SHP77 treated with DMSO at 0.1 percent for 48 hours (cell line): Measurements from ENCODE around the gene TNRC6C.
A peak's percentile ranks its signal among the peaks of the same experiment; 100 is the strongest.
"Not testable (repeated sequence)": the region's sequence is repeated elsewhere in the genome, so short reads cannot be mapped to it uniquely, and the experiment has no call there.

Experiments used
- DNase-seq: peaks from one replicate; lab custom pipeline; 2025; lab: John Stamatoyannopoulos, UW

Gene TNRC6C

DNA sequence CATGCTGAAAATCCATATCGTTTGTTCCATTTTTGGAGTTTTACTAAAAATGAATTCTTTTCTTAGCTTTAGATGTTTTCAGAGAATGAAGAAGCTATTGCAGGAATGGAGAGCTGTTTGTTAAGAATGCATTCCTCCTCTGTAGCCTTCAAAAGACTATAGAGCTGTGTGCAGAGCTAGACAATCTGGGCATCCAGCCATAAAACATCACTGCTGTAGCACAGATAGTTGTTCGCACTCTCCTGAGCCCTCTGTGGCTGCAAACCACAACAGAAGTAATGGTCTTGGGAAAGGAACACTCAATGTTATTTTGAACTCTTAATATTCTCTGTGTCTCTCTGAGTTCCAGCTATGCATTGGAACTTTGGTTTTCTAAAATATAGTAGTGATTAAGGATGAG lies 4.9 kb downstream of the TNRC6C start:
- DNase-seq: peak; percentile 13

DNA sequence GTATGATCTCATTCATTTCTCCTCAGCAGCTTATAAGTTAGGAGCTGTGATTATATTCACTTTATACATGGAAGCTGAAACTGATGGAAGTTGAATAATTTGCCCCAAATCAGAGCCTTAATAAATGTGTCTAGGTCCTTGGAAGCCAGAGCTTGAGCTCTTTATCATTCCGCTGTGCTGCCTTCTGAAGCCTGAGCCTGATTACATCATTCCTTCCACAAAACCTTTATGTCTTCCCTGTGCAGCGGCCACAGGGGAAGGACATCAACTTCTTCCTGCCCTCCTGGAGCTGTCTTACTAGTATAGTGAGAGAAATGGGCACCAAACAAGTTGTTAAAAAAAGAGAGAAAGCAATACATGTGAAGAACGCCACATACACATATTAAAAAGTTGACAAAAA lies 6.8 kb downstream of the TNRC6C start:
- DNase-seq: no peak

DNA sequence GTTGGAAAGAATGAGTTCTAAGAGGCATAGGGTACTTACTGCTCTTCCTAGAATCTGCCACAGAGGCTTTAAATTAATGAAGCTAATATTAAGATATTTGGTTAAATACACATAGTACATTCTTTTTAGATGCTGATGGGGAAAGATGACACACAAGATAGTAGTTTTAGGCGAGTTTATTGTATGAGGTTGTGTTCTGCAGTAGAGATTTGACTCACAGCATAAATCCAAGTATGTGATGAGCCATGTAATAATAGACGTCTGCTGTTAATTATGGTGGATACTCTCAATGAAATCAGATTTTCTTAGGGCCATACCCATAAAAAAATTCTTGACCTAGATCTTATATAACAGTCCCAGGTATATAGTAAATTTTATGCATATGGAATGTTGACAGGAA lies 8.0 kb downstream of the TNRC6C start:
- DNase-seq: no peak

DNA sequence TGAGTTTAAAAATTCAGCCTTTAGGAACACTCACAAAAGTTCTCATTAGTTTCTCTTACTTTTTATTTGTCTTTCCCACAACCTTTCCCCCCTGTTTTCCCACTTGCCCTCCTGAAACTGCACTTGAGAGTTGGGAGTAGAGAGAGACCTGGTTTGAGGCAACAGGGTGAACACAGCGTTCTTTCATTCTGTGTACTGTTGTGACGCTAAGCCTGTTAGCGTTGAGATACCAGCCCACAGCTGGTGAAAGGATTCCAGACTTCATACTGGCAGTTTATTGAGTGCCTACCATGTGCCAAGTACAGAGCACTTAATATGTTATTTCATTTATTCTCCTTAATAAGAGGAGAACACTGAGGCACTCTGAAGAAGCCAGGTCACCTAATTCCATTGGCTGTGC lies 10.3 kb downstream of the TNRC6C start:
- DNase-seq: no peak

DNA sequence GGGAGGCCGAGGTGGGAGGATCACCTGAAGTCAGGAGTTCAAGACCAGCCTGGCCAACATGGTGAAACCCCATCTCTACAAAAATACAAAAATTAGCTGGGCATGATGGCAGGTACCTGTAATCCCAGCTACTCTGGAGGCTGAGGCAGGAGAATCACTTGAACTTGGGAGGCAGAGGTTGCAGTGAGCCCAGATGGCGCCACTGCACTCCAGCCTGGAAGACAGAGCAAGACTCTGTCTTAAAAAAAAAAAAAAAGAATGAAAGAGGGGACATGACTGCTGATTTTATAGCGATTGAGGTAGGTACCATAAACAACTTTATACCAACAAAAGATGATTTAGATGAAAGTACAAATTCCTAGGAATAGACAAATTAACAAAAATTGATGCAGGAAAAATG lies 13.8 kb downstream of the TNRC6C start:
- DNase-seq: not testable (repeated sequence)

DNA sequence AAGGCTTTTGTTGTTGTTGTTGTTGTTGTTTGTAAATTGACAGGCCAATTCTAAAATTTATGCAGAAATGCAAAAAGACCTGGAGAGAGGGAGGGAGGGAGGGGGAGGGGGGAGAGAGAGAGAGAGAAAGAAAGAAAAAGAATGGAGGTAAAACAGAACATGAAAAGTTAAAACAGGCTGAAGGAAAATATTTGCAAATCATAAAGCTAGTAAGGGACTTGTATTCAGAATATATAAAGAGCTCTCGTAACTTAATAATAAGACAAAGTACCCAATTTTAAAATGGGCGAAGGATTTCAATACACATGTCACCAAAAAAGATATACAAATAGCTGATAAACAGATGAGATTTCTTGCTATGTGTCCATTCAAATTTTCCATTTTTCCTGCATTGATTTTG lies 15.4 kb downstream of the TNRC6C start:
- DNase-seq: no peak

DNA sequence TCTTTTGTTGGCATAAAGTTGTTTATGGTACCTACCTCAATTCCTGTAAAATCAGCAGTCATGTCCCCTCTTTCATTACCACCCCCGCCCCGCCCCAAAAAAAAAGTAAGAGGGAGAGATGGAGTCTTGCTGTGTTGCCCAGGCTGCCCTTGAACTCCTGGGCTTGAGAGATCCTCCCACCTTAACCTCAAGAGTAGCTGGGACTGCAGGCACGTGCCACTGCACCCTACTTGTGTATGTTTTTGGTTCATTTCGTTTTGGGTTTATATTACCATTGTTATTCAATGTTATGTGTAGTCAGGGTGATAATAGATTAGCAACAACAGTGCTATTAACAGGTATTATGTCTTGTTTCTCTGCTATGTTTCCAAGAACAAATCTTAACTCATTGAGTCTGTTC lies 15.9 kb downstream of the TNRC6C start:
- no peak for DNase-seq

DNA sequence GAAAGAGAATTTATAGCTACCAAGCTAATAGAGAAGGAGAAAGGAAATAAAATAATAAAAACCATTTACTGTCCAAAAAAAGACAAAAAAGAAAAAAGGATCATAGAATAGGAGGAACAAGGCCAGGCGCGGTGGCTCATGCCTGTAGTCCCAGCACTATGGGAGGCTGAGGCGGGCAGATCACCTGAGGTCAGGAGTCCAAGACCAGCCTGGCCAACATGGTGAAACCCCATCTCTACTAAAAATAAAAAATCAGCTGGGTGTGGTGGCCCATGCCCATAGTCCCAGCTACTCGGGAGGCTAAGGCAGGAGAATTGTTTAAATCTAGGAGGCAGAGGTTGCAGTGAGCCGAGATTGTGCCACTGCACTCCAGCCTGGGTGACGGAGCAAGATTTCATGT lies 23.9 kb downstream of the TNRC6C start:
- not testable (repeated sequence) for DNase-seq

DNA sequence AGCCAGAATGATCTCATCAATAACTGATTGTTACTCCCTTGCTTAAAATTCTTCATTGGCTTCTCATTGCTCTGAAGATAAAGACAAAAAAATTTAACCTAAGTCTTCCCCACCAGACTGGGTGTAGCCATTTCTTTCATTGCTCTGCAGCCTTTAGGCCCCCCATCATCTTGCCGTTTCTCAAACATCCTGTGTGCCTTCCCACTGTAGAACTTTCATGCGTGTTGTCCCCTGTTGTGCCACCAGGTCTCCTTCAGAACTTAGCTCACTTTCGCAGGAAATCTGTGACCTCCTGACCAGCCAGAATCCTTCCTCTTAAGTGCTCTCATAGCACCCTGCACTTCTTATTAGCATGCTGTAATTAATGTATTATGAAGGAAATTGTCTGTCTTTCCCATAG lies 31.8 kb downstream of the TNRC6C start:
- no peak for DNase-seq

DNA sequence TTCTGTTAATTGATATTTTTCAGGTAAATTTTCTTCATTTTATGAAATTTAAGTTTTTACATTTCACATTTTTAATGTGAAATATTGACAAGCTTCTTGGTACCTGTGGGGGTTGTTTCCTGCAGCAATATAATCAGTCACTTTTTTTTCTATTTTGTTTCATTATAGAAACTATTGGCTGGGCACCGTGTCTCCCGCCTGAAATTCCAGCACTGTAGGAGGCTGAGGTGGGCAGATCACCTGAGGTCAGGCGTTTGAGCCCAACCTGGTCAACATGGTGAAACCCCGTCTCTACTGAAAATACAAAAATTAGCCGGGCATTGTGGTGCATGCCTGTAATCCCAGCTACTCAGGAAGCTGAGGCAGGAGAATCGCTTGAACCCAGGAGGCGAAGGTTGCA lies 35.2 kb downstream of the TNRC6C start:
- DNase-seq: not testable (repeated sequence)

DNA sequence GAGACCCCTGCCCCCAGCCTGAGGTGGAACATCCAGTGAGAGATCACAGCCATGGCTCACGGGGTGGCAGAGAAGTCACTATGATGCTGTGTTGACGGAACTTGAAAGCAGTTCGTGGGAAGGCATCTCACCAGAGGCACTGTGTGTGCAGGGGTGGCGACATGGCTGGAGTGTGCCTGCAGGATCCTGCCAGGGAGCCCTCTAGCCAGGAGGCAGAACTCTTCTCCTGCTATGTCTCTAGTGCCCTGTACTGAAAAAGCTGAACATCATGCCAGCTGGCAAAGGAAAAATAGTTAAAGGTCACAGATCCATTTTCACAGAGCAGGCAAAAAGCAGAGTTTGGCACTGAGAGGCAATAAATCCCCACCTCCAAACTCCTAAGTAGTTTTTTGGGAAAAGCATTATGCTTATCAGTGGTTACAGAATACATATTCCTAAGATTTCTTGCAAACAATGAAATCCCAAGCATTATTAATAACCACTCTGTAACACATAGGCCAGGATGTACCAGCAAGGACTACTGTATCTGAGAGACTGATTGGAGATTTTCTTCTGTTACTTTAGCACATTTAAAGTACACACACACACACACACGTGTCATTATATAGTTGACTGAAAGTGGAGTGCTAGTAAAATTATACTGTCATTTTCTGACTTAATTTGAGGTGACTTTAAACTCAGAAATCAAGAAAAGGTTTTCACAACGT lies 36.8 kb downstream of the TNRC6C start:
- DNase-seq: no peak

DNA sequence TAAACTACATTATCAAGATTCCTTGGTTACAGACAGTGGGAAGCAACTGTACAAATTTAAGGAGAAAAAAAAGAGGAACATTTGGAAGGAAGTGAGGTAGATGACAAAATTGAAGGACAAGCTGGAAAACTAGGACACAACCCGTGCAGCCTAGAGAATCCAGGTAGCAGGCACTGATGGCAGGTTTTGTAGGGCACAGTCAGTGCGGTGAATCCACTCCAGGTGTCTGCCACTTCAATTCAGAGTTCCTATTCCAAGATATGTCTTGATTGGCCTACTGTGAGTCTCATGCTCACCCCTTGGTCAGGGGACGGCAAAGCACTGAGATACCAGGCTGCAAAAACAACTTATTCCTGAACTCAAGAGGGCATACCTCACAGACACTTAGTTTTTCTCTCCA lies 37.8 kb downstream of the TNRC6C start:
- no peak for DNase-seq

DNA sequence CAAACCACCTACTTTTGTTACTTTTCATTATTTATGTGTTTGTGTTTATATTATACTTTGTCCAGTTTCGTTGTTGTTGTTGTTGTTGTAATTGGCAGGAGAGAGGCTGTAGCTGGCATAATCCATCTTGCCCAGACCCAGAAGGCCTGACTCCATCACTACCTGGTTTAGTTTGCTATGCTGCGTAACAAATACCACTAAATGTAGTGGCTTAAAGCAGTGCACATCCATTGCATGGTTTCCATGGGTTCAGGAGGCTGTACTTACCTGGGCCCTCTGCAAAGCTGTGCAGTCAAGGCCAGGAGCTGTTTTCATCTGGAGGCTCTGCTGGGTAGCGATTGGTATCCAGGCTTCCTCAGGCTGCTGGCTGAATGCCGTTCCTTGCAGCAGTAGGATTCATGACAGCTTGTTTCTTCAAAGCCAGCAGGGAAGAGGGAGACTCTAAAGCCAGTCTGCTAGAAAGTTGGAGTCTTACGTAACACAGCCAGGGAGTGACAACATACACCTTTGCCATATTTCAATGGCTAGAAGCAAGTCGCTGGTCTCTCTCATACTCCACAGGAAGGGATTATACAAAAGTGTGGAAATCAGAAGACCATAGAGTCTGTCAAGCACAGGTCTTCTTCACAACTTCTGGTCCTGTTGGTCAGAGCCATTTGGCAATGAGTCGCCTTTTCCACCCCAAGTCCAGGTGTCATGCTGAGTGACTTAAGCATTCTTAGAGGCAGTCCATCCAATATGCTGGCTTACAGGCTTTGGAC lies 41.1 kb downstream of the TNRC6C start:
- no peak for DNase-seq

DNA sequence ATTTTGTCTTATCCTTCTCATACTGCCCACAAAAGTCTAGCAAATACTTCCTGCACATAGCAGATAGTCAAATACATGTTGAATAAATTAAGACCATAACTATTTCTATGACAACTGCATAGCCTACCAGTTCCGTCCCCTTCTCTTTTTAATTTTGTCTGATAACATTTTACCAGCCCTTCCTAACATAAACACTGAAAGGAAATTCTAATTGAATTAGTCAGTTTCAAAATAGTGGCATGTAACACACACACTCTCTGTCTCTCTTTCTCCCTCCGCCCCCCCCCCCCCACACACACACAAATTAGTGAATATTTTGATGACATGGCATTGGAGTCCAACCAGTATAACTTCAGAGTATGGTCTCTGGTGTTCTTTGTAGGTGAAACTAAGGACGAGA lies 41.8 kb downstream of the TNRC6C start:
- no peak for DNase-seq

DNA sequence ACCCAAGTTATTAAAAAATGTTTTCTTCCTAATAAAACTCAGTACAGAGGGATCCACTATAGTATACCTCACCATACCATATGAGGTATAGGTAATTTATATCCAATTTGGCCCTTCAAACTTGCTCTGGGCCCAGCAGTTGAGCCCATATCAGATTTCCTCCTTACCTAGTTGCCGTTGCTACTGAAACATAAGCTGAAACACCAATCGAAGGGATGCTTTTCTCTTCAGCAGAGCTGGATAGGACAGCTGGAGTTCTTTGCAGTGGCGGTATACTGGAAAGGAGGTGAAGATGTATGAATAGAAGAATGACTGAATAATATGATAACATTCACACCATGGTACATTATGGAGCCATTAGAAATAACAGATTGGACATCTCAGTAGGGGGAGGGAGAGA lies 42.7 kb downstream of the TNRC6C start:
- DNase-seq: no peak

DNA sequence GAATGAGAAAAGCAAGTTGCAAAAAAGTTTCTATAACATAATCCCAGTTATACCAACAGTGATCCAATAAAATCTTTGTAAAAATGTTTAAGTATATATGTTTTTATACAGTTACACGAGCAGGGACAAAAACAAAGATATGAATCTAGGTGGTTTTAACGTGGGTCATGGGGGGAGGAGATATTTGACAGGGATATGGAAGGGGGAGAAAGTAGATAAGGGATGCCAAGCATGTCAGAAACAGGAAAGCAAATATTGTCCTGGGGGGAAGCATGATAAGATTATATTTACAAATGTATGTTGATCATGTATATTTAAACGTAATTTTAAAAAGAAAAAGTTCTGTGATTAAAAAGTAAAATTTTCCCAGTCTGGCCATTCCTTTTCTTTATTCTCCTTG lies 43.1 kb downstream of the TNRC6C start:
- no peak for DNase-seq

DNA sequence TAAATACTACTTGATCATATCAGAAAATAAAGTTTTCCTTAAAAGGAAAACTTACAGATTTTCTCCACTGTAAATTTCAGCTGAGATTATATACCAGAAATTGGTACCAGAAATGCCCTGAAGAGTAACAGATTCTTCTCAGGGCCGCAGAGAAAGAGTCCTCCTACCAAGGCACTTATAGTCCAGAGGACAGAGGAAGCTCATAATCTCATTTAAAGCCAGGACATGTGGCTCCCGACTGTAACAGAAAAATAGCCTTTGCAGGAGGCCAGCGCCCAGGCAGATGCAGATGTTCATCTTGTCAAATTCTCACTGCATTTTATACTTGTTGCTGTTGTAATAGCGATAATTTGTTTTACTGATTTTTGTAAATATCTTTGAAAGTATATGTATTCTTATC lies 43.7 kb downstream of the TNRC6C start:
- no peak for DNase-seq

DNA sequence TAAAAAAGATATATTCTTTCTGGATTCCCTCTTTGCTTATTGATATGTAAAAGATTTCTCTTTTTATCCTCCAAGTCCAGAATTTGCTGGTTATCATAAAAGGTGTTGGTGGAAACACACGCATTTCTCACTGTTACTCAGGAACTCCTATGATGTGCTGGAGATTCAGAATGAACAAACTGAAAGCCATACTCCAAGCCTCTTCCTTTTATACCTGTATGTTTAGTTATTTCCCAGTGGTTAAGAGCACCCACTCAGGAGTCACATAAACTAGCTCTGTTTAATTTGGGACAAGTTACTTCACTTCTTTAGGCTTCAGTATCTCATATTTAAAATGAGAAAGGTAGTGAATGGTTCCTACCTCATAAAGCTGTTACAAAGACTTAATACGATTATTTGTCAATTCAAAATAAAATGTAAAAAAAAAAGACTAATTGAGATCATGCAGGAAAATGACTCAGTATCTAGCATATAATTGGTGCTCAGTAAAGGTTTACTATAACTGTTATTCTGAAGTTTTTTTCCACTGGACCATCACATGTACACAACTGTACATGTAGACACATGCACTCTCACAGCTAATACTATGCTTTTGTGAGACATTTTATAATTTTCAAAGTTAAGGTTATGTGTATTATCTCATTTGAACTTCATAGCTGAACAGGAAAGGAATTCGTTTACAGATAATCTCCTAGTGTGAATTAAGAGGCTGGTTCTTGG lies 47.1 kb downstream of the TNRC6C start:
- DNase-seq: no peak

DNA sequence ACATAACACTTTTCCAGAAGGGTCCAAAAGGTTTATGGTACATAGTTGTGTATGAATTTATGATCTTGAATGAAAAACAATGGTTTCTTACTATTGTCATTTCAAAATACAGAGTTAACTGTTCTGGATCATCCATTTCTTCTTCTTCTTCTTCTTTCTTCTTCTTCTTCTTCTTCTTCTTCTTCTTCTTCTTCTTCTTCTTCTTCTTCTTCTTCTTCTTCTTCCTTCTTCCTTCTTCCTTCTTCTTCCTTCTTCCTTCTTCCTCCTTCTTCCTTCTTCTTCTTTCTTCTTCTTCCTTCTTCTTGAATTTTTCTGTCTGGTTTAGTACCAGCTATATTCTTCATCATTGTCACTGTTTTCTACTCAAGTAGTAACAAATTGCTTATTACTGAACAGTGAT lies 47.8 kb downstream of the TNRC6C start:
- no peak for DNase-seq

DNA sequence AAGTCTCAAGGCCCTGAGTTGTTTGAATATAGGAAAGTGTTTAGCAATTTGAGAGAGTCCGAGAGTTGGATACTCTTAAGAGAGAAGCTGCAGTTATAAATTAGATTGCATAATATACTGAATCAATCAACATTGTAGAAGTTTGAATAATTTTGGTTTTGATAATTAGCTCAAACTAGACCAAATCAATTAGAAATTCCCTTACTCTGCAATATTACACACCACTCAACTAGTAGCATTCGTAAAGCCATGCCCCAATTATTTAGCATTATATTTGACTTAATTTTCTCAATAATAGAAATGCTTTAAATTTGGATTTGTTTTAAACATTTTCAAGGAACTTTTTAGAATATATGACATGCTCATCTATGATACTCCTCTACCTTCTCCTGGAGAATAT lies 49.1 kb downstream of the TNRC6C start:
- DNase-seq: no peak

DNA sequence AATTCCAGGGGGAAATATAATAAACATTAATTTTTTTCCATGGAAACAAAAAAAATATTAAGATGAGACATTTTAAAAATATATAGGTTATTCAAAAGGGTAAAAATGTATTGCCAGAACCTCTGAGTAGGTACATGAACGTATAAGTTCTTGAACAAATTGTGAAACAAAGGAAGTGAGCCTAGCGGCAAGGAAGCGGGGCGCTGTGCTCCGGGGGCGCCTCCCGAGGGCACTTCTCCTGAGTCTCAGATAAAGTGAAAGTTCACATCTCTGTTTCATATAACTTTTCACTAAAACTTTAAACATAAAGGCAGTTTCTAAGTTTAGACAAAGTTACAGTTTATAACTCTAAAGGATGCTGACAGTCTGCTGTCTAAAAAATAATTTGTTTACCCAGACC lies 52.3 kb downstream of the TNRC6C start:
- no peak for DNase-seq

DNA sequence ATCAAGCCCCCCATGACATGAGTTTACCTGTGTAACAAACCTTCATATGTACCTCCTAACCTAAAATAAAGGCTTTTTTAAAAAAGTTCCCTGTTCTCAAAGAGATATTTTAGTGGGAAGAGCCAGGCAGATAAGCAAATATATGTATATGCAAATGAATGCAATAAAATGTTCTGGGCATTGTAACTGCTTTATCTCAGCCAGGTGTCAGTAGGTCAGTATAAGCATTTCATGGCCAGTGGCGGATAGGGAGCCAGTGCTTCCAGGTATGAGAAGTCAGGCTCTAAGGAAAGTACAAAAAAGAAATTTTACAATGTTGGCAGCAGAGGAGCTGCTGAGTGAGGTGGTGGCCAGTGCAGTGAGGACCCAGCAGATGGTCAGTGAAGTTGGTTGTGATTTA lies 53.9 kb downstream of the TNRC6C start:
- DNase-seq: no peak
